Calu3 (cell line): ENCODE results near the gene LPGAT1. TPM values are rescaled to one million over a fixed set of nuclear protein-coding genes. Genes with fewer than 3 reads are reported as not detected.

Experiments used
- BruUV-seq: library from RNA; stranded (reverse); fragments of 400-500 nt; replicated peaks from 2 replicates; lab custom pipeline; 2021; lab: Mats Ljungman, UMichigan
- CTCF ChIA-PET: fragments of 300-600 bp; sonication (Branson Sonifier 250); formaldehyde crosslinking; loops from one replicate; lab custom pipeline; 2022; ENCODE audit warnings: antibody characterized with exemption; lab: Charles Lee
- DNase-seq: peaks from one replicate; pipeline ENCODE4 v3.0.0; 2022
- H3K27ac Mint-ChIP-seq: one replicate; pipeline ENCODE4 v1.8.0; 2022; ENCODE audit warnings: mixed read lengths; ENCODE audit not compliant: unreplicated experiment
- H3K27me3 Mint-ChIP-seq: one replicate; pipeline ENCODE4 v1.8.0; 2022; ENCODE audit warnings: mixed read lengths; ENCODE audit not compliant: unreplicated experiment
- H3K36me3 Mint-ChIP-seq: one replicate; pipeline ENCODE4 v1.8.0; 2022; ENCODE audit warnings: mild to moderate bottlenecking, moderate library complexity, mixed read lengths; ENCODE audit not compliant: insufficient read depth, unreplicated experiment
- H3K4me1 Mint-ChIP-seq: one replicate; pipeline ENCODE4 v1.8.0; 2022; ENCODE audit warnings: mild to moderate bottlenecking, low read depth, mixed read lengths; ENCODE audit not compliant: unreplicated experiment
- H3K4me3 Mint-ChIP-seq: one replicate; pipeline ENCODE4 v1.8.0; 2022; ENCODE audit warnings: mild to moderate bottlenecking, low read depth, moderate library complexity, mixed read lengths; ENCODE audit not compliant: unreplicated experiment
- H3K9me3 Mint-ChIP-seq: one replicate; pipeline ENCODE4 v1.8.0; 2022; ENCODE audit warnings: low read depth, mixed read lengths; ENCODE audit not compliant: unreplicated experiment
- intact Hi-C: fragments of 100-400 bp; cut with micrococcal nuclease; formaldehyde crosslinking; loops from one replicate; pipeline ENCODE4 v1.10.0; 2022; ENCODE audit not compliant: unreplicated experiment
- total RNA-seq: library from RNA; stranded (reverse); gene quantifications from 2 replicates; pipeline ENCODE4 v1.2.3, GENCODE V29; 2022
- TF ChIP-seq, protein P1 (sequence below): fragments of 200-600 bp; IDR thresholded peaks from one replicate; pipeline ENCODE4 v1.8.0; 2022; ENCODE audit warnings: antibody characterized with exemption; ENCODE audit not compliant: unreplicated experiment

The LPGAT1 gene
- total RNA-seq, 1 experiment from 2014 or later = 67.7 TPM

GRCh38 chr1:211710566-211711314, 119.8 kb downstream of the LPGAT1 start:
- no TSS peak for BruUV-seq
- TF ChIP-seq, protein P1, sequence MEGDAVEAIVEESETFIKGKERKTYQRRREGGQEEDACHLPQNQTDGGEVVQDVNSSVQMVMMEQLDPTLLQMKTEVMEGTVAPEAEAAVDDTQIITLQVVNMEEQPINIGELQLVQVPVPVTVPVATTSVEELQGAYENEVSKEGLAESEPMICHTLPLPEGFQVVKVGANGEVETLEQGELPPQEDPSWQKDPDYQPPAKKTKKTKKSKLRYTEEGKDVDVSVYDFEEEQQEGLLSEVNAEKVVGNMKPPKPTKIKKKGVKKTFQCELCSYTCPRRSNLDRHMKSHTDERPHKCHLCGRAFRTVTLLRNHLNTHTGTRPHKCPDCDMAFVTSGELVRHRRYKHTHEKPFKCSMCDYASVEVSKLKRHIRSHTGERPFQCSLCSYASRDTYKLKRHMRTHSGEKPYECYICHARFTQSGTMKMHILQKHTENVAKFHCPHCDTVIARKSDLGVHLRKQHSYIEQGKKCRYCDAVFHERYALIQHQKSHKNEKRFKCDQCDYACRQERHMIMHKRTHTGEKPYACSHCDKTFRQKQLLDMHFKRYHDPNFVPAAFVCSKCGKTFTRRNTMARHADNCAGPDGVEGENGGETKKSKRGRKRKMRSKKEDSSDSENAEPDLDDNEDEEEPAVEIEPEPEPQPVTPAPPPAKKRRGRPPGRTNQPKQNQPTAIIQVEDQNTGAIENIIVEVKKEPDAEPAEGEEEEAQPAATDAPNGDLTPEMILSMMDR = no peak
- Mint-ChIP-seq H3K27me3 (no peaks in the 10 kb centered on the region), H3K9me3 (no peaks in the 10 kb centered on the region), H3K4me1 (no peaks in the 10 kb centered on the region), H3K27ac (no peak overlapping the region), H3K4me3 (no peak overlapping the region), H3K36me3 (no peaks in the 10 kb centered on the region)
- intact Hi-C loops = no loop called here
- CTCF ChIA-PET = no interaction called here
- DNase-seq = no peak

- Mint-ChIP-seq H3K4me3 (no peak overlapping the region), H3K27ac (no peak overlapping the region), H3K9me3 (no peaks in the 10 kb centered on the region), H3K4me1 (no peaks in the 10 kb centered on the region), H3K27me3 (no peaks in the 10 kb centered on the region), H3K36me3 (no peaks in the 10 kb centered on the region)
- DNase-seq = no peak
- TF ChIP-seq, protein P1 = no peak
- intact Hi-C loops = no loop called here
- no TSS peak for BruUV-seq
- CTCF ChIA-PET = interaction anchor here (0.9 to 1.3 kb wide), 2 partner anchors 9 to 11 kb away, joined by 3 read pairs; no protein-coding TSS in a partner anchor
These were observed 121.6 kb downstream of the LPGAT1 start for GRCh38 chr1:211708926-211709325.

- Mint-ChIP-seq H3K4me1 (no peaks in the 10 kb centered on the region), H3K4me3 (no peak overlapping the region), H3K27me3 (no peaks in the 10 kb centered on the region), H3K36me3 (no peaks in the 10 kb centered on the region), H3K27ac (no peak overlapping the region), H3K9me3 (no peaks in the 10 kb centered on the region)
- CTCF ChIA-PET = interaction anchor here (1.3 kb wide), 1 partner anchor 10 kb away, joined by 3 read pairs; no protein-coding TSS in a partner anchor
- TF ChIP-seq, protein P1 = no peak
- intact Hi-C loops = no loop called here
- BruUV-seq = no TSS peak
- DNase-seq = no peak
These were observed 122.6 kb downstream of the LPGAT1 start for GRCh38 chr1:211708006-211708405.

GRCh38 chr1:211705467-211706091, 125.0 kb downstream of the LPGAT1 start:
- Mint-ChIP-seq H3K27me3 (peaks cover 19% of the 10 kb centered on the region), H3K27ac (no peak overlapping the region), H3K4me1 (no peaks in the 10 kb centered on the region), H3K36me3 (no peaks in the 10 kb centered on the region), H3K4me3 (no peak overlapping the region), H3K9me3 (no peaks in the 10 kb centered on the region)
- no TSS peak for BruUV-seq
- CTCF ChIA-PET = no interaction called here
- TF ChIP-seq, protein P1 = no peak
- intact Hi-C loops = no loop called here
- no peak for DNase-seq
